NCI-H146 treated with DMSO at 0.1 percent for 48 hours (cell line): ENCODE measurements around the gene GREM2.

Source experiments
- DNase-seq: peaks from one replicate; lab custom pipeline; 2025; ENCODE audit not compliant: unreplicated experiment; lab: John Stamatoyannopoulos, UW

GREM2 gene

DNA sequence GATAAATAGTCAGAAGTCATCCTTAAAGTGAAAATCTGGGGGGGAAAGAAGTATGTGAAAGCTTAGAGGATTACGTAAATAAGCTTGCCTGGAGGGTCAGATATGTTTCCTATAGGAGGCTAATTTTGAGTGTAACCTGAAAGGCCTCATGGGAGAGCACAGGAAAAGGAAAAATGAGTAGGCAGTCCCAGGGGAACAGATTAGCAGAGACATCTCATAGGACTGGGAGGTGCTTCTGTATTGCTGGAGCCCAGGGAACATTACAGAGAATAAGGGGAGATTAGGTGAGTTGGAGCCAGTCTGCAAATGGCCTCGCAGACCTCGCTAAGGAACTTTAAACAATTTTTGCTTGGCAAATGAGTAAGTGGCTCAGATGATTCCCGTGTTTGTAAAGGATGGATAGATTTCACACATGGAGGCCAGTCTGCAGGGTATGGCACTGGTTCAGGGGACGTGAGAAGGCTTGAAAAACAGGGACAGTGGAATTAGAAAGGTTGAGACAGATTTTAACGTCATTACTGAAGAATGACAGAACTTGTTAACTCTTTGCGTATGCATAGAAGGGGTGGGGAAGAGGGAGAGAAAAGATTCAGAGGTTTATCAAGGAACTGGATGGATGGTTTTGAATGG lies 149.1 kb downstream of the GREM2 start:
- DNase-seq = no peak

DNA sequence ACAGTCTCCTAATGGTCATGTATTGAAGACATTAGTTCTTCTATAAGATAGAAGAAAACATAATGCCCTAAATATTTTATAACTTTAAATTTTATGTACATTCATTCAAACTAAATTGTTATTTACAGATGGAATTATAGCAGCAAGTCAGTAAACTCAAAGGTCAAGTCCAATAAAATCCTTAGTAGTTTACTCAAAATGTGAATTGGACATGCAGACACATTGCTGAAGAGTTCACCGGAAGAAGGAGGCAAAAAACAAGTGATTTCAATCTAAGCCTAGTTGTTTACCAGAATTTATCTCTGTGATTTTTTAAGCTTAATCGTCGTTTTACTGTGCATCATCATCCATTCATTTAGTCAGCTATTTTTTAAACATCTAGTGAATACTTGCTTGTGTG lies 149.7 kb downstream of the GREM2 start:
- no peak for DNase-seq

DNA sequence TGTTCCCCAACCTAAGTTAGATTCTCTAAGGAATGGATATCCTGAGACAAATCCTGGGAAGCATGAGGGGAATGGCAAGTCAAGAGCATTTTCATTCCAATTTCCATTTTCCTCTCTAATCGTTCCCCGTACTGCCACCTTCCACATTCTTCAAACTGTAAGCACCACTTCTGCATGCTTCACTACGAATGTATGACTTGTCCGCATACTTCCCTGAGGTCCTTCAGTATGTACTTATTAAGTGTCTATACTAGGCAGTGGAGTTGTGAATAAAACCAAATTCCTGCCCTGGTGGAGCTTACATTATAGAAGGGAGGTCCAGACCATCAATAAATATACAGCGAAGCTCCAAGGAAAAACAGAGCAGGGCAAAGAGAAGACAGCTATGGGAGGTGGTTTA lies 154.8 kb downstream of the GREM2 start:
- DNase-seq = no peak

DNA sequence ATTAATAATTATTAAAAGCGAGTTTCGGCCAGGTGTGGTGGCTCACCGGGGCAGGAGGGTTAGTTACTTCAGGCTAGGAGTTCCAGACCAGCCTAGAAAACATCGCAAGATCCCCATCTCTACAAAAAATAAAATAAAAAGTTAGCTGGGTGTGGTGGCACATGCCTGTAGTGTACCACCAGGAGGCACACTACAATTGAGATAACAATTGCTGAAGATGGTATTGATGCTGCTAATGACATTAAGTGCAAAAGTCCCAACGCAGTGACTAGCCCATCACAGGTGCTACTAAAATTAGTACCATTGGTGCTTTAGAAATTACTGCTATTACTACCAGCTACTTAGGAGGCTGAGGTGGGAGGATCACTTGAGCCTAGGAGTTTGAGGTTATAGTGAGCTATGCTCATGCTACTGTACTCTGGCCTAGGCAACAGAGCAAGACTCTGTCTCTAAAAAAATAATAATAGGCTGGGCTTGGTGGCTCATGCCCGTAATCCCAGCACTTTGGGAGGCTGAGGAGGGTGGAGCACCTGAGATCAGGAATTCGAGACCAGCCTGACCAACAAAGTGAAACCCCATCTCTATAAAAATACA lies 156.6 kb downstream of the GREM2 start:
- peak; percentile 5 for DNase-seq

DNA sequence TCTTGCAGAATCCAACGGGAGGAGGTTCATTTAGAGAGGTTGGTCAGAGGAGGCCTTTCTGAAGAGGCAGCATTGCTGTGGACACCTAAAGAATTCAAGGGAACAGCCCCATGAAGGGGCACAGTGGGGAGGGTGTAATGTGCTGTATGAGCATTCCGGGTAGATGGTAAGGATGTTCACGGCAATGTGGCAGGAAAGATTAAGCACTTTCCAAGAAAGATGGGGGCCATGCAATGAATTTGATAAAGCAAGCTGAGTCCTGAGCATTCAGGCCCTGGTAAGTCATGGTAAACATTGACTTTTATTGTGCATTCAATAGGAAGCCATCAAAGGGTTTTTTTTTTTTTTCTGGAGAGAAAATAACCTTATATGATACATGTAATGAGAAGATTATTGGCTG lies 166.6 kb downstream of the GREM2 start:
- no peak for DNase-seq

DNA sequence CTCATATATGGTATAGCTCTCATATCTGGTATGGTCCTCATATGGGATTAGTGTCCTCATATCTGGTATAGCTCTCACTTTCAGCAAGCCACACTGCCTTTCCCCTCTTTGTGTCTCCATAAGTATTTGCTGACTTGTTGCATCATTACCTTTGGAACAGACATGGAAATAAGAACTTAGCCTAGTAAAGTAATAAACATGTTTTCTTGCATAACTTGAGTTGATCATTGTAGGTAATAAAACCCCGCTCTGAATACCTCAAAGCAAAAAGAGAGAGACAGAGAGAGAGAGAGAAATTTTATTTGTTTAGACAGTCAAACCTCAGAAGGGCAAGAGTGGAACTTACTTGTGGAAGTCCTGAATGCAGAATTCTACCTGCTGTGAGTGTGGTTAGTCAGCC lies 170.3 kb downstream of the GREM2 start:
- DNase-seq = no peak
